C1 segment of cervical spinal cord (tissue), 14 donors: ENCODE data around the gene FUT2.
A peak's percentile ranks its signal among the peaks of the same experiment; 100 is the strongest.

Experiments
- DNase-seq, 14 donors: peaks; one replicate each; lab custom pipeline; 2025; lab: John Stamatoyannopoulos, UW

The FUT2 gene

DNA sequence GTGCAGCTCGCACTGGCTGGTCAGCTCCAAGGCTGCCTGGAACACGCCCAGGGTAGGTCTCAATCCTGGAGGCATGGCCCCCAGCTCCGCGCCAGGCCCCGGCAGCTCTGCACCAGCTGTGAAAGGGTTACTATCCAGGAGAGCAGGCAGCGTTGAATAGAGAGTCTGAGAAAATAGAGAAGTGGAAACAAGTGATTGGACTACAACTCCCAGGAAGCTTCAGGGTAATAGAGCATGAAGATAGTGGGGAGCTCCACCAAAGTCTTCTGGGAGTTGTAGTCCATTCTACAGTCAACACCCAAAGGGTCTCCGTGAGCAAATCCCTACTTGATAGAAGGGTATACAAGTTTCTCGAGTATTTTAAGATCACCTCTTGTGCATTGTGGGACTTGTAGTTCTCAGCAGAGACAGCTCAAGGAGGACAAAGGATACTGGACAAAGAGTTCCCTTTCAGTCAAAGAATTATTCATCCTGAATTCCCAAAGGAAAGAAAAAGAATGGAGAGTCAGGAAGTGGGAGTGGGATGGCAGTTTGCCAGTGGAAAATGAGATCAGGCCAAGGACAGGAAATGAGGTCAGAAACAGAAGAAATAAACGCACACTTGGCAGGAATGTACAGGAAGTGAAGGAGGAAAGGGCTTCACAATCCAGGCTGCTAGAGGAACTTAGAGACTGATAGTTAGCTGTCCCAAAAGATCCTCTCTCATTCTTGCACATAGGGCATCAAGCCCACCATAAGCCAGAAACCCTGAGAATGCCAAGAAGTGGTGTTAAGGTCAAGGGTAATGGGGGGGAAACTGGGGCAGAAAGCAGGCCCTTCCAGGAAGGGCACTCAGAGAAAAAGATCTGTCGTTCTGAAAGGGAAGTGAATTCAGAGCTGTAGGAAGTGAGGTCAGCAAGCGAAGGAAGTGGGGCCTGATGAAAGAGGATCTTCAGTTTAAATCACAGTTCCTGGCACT, 29.3 kb downstream of the FUT2 start:
- DNase-seq = peak in 4 of 14 donors; percentile 8 to 16 (median 14)

DNA sequence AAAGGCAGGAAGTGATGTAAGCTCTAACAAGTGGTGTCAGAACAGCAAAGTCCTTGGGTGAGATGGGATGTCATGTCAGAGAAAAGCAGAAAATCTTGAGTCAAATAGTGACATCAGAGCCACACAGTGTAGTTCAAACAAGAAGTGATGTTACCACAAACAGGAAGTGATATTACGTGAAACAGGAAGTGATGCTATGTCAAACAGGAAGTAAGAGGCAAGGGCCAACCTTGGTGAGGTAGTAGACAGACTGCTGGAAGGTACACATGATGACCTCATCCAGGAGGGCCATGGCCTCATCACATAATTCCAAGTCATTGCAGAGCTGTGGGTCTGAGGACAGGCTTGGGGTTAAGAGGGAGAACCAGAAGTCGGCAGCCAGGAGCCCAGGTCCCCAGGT, 30.8 kb downstream of the FUT2 start:
- DNase-seq = no peak

DNA sequence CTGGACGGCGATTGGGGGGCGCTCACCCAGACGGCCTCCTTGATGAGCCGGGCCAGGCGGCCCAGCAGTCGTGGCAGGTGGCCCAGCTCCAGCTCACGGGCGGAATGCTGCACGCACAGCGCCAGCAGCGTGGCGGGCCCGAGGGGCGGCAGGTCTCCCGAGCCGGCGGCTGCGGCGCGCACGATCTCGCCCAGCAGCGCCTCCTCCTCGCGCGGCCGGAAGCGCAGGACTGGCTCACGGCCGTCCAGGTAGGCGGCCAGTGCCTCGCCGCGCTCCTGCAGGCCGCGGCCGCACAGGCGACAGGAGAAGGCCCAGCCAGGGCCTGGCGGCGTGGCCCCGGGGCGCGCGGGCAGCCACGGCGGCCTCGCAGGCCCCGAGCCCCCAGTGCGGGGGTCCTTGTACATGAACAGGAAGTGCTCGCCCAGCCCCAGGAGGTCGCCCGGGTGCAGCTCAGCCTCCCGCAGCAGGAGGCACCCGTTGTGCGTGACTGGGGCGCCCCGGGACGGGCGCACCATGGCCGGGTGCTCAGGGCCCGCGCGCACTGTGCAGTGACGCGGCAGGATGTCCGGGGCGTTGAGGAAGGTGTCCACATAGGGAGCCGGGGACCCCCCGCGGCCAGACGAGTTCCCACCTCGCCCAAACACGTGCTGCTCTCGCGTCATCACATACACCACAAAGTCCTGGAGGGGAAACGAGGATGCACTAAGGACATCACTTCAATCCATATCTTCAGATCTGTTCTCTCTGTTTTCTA, 33.3 kb downstream of the FUT2 start:
- no peak for DNase-seq

DNA sequence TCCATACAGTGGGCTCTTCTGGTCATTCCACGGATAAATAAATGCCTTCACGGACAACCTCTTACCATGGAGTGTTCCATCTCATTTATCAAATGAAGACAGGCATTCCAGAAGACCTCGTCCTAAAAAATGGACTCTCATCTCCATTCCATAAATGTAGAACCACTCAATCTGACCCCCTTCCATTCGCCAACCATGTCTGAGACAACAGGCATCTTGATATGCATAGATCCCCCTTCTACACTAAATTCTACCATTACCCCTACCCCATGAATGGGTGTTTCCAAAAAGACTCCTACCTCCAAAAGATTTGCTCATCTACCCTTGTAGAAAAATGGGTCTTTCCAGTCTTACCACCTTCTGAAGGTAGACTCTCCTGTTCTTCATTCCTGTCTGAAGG, 35.7 kb downstream of the FUT2 start:
- DNase-seq = no peak

DNA sequence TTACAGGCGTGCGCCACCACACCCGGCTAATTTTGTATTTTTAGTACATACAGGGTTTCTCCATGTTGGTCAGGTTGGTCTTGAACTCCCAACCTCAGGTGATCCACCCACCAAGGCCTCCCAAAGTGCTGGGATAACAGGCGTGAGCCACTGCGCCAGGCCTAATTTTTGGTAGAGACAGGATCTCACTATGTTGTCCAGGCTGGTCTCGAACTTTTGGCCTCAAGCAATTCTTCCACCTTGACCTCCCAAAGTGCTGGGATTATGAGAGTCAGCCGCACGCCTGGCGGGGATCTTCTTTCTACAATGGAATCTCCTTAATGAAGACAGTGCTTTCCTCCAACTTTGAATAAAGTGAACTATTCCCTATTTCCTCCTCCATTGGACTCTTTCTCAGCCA, 38.9 kb downstream of the FUT2 start:
- DNase-seq = no peak

DNA sequence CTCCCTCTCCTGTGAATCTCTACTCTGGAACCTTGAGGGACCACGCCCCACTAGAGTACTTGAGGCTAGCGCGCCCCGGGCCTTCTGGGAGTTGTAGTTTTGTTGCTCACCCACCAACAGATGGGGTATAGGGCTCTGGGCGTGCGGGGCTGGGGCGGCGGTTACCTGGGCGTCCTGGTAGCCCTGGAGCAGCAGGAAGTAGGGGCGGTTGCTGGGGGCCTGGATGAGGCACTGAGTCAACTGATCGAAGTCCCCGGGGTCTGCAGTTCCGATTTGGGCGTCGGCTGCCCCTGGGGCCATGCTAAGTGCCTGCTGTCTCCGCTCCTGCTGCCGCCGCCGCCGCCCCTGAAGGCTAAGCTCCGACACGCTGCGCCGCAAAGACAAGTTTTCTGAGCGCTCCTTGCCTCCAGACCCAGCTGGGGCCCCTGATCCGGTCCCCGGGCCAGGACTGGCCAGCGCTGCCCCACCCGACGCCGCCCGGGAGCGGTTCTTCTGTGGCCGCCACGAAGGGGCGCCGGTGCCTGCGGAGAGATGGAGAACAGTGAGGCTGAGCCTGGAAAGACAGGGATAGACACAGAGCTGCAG, 39.4 kb downstream of the FUT2 start:
- no peak for DNase-seq

DNA sequence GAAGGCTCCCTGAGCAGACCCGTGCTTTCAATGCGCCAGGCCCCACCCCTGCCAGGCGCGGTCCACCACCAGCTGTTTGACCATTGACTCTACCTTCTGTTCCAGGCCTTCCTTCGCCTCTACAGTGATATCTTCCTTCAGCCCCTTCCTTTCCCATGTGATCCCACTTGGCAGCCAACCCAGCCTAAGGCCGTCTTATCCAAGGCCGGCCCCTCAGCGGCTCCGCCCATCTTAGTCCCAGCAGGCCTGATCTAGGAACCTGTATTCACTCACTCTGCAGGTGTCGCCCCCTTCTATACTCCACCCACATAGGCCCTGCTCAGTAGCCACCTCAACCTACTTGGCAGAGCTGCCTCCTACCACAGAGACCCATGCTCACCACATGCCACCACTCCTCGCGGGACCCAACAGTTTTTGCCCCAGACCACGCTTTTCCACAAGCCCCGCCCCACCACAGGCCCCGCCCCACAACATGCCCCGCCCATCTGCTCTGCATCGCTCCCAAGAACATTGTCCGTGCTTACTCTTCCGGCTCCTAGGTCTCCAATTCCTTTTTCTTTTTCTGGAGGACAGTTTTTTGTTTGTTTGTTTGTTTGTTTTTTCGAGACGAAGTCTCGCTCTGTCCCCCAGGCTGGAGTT, 41.7 kb downstream of the FUT2 start:
- peak in 1 of 14 donors; percentile 24 for DNase-seq

DNA sequence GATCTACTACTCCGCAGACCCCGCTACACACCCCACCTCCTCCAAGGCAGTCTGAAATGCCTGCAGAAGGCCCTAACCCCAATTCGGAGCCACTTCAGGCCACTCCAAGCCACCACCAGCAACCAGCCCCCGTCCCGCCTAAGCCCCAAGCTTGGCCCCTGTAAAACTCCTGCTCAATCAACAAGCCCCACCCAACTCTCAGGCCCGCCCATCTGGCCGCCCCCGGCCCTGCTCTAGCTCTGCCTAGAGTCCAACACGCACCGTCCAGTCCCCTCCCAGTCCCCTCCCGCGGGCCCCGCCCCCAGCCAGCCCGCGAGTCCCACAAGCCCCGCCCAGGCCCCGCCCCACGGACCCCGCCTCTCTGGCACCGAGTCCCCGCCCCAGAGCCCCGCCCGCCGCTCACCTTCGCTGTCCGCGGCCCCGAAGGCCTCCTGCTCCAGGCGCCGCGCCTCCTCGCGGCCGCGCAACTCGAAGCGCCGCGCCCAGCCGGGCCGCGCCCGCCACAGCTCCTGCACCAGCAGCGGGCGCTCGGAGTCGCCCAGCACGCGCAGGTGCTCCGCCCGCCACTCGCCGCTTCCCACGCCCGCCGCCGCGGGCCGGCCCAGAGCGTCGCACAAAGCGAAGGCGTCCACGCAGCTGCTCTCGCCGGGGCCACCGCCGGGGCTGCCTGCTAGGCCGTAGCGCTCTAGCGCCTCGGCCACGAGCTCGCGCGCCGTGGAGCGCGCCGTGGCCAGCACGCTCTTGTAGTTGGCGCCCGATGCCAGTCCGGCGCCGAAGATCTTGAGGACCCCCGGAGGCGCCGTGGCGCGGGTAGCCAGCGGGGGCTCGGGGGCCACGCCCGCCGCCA, 43.0 kb downstream of the FUT2 start:
- DNase-seq = peak in 12 of 14 donors; percentile 28 to 94 (median 61)

DNA sequence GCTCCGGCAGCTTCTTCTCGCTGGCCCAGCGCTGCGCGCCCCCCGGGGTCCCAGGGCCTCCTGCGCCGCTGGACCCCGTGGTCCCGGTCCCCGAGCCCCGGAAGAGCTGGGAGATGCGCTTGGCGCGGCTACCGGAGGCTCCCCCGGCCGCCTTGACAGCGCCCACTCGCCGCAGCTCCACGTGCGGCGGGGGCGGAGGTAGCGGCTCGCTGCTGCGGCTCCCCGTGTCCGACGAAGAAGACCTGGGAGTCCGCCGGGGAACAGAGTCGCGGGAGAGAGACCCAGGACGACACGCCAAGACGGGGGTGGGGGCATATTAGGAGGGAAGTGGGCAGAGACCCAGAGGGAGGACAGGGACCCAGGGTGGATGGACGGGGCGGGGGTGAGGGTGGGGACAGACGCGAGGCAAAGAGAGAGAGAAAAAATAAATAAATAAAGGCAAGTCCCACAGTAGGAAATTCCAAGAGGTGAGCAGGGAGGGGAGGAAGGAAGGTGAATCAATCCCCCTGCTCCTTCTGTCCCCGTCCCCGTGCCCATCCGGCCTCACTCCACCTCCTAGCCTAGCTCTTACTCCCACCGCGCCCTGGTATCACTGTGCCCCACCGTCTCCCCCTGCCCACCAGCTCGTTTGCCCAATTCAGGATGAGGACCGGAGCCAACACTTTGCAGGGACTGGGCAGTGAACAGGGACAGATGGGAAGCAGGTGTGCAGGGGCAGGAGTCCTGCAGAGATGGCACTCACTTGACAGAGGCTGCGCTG, 43.8 kb downstream of the FUT2 start:
- peak in 1 of 14 donors; percentile 72 for DNase-seq

DNA sequence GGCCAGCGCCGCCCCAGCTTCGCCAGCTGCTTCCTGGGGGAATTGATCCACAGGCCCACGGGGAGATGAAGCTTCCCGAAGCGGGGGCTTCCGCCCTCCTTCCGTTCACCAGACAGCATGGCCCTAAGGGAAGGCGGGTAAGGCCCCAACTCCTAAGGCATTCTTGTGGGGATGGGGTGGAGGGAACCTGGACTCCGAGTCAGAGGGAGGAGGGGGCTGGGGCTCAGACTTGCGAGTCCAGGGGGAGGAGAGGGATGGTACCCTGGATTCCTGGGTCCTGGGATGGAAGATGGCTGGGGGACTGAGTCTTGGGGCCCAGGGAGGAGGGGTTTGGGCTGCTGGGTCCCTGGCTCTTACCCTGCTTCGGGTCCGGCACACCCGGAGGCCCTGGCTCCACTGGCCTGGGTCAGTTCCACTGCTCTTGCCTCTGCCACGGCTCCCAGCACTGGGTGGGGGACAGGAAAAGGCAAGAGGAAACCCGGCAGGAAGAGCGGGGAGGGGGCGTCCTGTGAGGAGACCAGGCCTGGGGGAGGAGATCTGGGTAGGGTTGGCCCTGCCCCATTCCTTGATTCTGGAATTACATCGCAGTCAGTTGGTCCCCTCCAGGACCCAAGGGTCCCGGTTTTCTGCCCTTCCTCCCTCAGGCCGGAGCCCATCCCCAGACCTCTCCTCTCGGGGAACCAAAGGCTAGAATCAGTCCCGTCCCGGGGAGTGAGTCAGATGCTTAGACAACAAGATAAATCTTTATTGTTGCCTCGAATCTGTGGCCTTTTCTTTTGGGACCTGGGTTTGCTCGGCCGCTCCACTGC, 44.6 kb downstream of the FUT2 start, which contains the start of gene RASIP1:
Gene RASIP1, minus strand, starts transcription at position 447 of the 809 bp plus-strand sequence. Its CDS starts 328 bp downstream, at position 119.
- DNase-seq = peak in 1 of 14 donors; percentile 48

DNA sequence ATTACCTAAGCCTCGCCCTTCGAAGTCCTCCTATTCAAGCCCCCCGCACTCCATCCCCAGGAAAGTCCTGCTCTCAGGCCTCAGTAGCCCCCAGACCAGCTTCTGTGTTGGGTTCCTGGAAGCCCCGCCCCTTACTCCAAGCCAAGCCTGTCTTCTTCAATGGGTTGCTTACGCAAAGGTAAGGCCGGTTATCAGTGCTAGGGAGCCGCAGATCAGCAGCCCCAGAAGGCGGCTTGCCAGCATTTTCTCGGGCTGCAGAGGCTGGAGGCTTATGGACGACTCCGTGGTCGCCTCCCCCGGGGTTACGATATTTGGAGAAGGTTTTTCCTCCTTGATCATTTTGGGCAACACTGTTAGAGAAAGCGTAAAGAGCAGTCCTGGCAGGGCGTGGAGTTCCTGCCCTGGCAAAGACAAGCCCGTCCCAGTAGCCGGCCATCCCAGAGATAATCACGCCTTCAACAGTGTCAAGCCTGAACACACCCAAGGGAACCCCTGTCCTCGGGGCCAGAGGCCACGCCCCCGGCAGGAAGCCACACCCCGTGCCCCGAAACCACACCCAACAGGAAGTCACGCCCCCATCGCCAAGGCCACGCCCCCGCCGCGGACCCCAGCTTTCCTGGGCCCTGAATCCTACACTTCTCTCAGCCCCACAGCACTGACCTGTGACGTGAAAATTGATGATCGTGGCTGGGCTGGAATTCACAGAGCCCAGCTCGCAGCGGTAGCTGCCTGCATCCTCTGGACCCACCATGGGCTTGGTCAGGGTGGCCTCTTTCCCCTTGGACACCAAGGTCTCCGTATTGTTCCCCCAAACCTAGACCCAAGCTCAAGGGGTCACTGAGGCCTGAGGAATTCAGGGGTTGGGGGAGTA, 45.6 kb downstream of the FUT2 start:
- DNase-seq = peak in 1 of 14 donors; percentile 72

DNA sequence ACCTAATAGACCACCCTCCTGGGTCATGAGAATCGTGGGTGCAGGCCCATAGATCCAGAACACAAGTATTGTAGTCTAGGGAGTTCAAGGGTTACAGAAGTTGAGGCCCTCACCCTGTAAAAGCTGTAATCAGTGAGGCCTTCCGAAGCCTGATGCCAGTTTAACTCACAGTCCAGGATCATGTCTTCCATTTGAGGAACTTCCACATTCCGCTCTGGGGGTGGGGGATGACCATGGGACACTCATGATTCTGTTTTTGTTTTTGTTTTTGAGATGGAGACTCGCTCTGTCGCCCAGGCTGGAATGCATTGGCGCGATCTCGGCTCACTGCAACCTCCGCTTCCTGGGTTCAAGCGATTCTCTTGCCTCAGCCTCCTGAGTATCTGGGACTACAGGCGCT, 46.3 kb downstream of the FUT2 start:
- no peak for DNase-seq

DNA sequence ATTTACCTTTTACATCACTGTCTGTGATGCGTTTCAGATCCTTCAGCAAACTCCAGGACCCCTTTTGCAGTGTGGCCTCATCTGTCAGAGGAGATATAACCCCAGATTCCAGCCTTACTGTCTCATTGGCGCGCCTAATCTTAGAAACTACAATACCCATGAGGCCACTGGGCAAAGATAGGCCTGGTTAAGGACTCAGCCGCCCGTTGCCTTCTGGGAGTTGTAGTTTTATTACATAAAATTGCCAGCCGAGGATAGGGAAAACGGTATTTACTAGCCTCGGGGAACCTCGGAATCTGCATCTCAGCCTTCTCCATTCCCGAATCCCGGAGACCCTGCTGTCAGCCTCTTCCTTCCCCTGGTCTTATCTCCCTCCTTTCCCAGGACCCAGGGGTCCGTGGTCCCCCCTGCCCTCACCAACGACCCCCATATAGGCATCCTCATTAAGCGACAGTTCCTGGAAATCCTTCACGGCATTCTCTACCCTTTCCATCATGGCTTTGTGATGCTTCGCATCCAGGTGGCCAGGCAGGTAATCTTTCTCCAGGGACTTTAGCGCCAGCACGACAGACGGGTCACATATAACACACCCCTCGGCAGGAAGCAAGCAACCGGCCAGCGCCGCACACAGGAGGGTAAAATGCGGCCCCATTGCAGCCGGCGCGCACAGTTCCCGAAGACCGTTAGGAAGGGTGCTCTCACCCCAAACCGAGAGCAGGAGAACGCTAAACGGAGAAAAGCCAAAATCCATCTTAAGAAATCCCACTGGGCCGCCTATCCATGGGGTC, 49.6 kb downstream of the FUT2 start:
- peak in 9 of 14 donors; percentile 13 to 85 (median 20) for DNase-seq

DNA sequence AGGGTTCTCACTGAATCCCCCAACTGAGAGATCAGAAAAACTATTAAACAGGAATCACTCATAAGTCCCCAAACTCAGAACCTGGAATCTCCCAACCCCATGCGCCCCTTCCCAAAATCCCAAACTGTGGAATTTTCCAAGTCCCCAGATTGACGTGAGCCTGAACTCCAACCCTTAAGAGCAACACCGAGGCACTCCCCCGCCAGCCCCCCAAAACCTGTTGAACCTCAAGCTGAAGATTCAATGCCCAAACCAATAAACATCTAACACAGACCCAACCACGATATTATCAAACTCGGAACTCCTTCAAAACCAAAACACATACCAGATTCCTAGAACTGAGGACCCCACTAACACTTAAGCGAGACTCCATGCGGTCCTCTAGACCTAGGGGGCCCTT, 50.3 kb downstream of the FUT2 start:
- DNase-seq = no peak

DNA sequence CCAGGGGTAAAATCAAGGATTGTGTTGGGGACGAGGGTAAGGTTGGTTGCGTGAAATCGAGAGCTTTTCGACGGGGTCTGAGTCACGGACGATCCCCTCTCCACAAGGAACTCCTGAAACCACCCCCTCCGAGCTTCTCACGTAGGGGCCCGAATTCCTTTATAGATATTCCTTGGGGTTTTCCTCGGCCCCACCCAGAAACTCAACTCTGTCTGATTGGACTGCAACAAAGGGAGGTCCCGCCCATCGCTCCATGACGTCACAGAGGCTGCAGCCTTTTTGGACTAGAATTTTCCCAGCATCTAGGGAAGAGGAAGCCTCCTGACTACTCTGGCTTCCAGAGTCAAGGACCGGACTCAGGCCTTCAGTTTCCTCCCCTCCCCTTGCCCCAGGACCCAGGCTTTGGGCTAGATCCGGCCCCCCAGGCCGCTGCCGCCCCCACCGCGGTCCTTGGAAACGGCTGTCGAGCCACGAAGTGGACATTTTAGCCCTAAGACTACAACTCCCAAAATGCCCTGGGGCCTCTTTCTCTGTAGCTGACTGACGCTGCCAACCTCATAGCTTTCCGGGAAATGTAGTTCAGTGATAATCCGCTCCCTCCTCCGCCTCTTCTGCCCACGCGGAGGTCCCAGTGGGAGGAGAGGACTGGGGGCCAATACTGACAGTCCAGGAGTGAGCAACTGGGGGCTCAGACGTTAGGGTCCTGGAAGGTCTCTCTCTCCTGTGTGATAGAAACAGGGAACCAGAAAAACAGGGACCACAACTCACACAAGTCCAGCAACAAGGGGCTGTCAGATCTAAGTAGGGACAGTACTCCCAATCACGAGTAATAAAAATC, 51.2 kb downstream of the FUT2 start, which contains the start of gene IZUMO1:
Gene IZUMO1, minus strand, starts transcription at position 172 of the 838 bp plus-strand sequence. CDS start 1,050 bp downstream, outside the sequence.
- DNase-seq = peak in 13 of 14 donors; percentile 45 to 96 (median 70)

DNA sequence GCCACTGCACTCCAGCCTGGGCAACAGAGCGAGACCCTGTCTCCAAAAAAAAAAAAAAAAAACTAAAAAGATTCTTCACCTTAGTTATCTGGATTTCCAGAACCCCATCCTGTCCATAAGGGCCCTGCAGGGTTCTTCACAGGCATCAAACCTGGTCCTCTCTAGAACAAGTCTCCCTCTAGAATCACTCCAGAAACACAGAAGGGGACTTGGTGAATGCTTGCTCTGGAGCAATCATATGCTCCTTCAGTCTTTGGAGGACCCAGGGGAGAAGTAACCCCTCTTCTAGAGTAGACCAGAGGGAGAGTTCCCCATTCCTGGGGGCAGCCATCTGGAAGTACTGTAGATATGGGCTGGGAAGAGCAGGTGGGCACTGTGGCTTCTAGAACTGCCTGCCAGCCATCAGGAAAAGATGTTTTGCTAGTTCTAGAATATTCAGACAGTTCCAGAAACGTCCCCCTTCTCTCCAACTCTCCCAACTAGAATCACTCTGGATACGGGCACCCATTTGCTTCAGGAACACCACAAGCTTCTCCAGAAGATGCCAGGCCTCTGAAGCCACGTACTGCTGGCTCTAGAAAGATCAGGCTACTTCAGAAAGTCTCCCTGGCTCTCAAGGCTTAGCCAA, 53.9 kb downstream of the FUT2 start:
- DNase-seq = no peak
